Activated T-cell treated with anti-CD3 and anti-CD28 coated beads for 24 hours (primary cell): ENCODE measurements around the gene FOXP1.

ENCODE experiments used
- DNase-seq: peaks from one replicate; pipeline ENCODE4 v3.0.0-alpha.2; 2020; ENCODE audit warnings: low read depth

FOXP1 gene

GRCh38 chr3:71563827-71564226 lies 19.7 kb downstream of the FOXP1 start:
- DNase-seq, result no peak

GRCh38 chr3:71562938-71563337 lies 20.6 kb downstream of the FOXP1 start:
- no peak for DNase-seq

GRCh38 chr3:71560665-71561064 lies 22.9 kb downstream of the FOXP1 start:
- DNase-seq, result no peak

- no peak for DNase-seq
These were observed 23.9 kb downstream of the FOXP1 start for GRCh38 chr3:71559578-71560162.

GRCh38 chr3:71559021-71559420 lies 24.5 kb downstream of the FOXP1 start:
- no peak for DNase-seq

GRCh38 chr3:71554649-71555048 lies 28.9 kb downstream of the FOXP1 start:
- DNase-seq, result no peak

- no peak for DNase-seq
These were observed 32.1 kb downstream of the FOXP1 start for GRCh38 chr3:71551311-71551919.

- DNase-seq, result no peak
These were observed 33.6 kb downstream of the FOXP1 start for GRCh38 chr3:71549951-71550350.

- DNase-seq, result no peak
These were observed 34.7 kb downstream of the FOXP1 start for GRCh38 chr3:71548705-71549384.

- no peak for DNase-seq
These were observed 36.0 kb downstream of the FOXP1 start for GRCh38 chr3:71547249-71548198.

- DNase-seq, result no peak
These were observed 36.7 kb downstream of the FOXP1 start for GRCh38 chr3:71546821-71547220.

GRCh38 chr3:71545330-71545729 lies 38.2 kb downstream of the FOXP1 start:
- no peak for DNase-seq

- DNase-seq, result peak; percentile 5
These were observed 40.0 kb downstream of the FOXP1 start for GRCh38 chr3:71543371-71544016.

- no peak for DNase-seq
These were observed 40.8 kb downstream of the FOXP1 start for GRCh38 chr3:71542521-71543370.

GRCh38 chr3:71541313-71541712 lies 42.2 kb downstream of the FOXP1 start:
- no peak for DNase-seq

- DNase-seq, result no peak
These were observed 46.3 kb downstream of the FOXP1 start for GRCh38 chr3:71537211-71537611.

GRCh38 chr3:71536376-71536965 lies 47.1 kb downstream of the FOXP1 start:
- no peak for DNase-seq

GRCh38 chr3:71533588-71533987 lies 49.9 kb downstream of the FOXP1 start:
- DNase-seq, result no peak

GRCh38 chr3:71532639-71533395 lies 50.7 kb downstream of the FOXP1 start:
- no peak for DNase-seq
